ENCODE data around the gene MAPK13. TPM values are rescaled to one million over a fixed set of nuclear protein-coding genes. Genes with fewer than 3 reads are reported as not detected.
"Not testable (repeated sequence)": the region's sequence is repeated elsewhere in the genome, so short reads cannot be mapped to it uniquely, and the experiment has no call there.

The MAPK13 gene
- total RNA-seq (10 to 100 TPM; 10.1 to 12.9 TPM), polyA plus RNA-seq (10 to 100 TPM in 1 of 2 donors, 1 to 10 TPM in 1; 2.2 to 20.3 TPM)
- long read RNA-seq, donor 1, full-length matches to known transcripts, result 4 of 11 reads
- long read RNA-seq, donor 1, partial matches to known transcripts, result 2 of 11 reads
- long read RNA-seq, donor 1, other reads (novel, unspliced or antisense), result 5 of 11 reads
- long read RNA-seq, donor 2, partial matches to known transcripts, result 0 of 4 reads
- long read RNA-seq, donor 2, other reads (novel, unspliced or antisense), result 2 of 4 reads

- DNase-seq, result no peak
- Histone ChIP-seq H3K9me3 (ENCODE audit: control insufficient read depth, low read length) (no peaks in the 10 kb centered on the region), H3K27ac (ENCODE audit: low read depth in 1 of 2, low read length in 2 of 2) (no peak within 1 kb of the TSS), H3K27me3 (ENCODE audit: control insufficient read depth in 1 of 2, insufficient read depth in 2 of 2, low read length in 1 of 2) (no peaks in the 10 kb centered on the region), H3K36me3 (ENCODE audit: control insufficient read depth in 1 of 2, insufficient read depth in 2 of 2, low read length in 1 of 2) (no peaks in the 10 kb centered on the region), H3K4me1 (ENCODE audit: control insufficient read depth in 1 of 2, insufficient read depth in 2 of 2, low read length in 2 of 2) (no peaks in the 10 kb centered on the region), H3K4me3 (ENCODE audit: low read length in 2 of 2) (peak within 1 kb of the TSS; percentile 3 to 29)
- no peak for ATAC-seq (ENCODE audit: low FRiP score)
- 4% methylated on average over 31 to 59 of the region's 59 CpGs for WGBS, 2 donors
- intact Hi-C loops (cut with DNase I), result loop anchor here in 1 of 2 donors (10.0 kb wide), 1 partner anchor 65 kb away; the partner anchor contains the start of gene BRPF3
Observed at GRCh38 chr6:36129941-36130666, at the start of gene MAPK13. TSS of gene MAPK13 (plus strand) at chr6:36130513. CDS start at chr6:36130583, 70 bp downstream.

GRCh38 chr6:36082318-36082717 lies 48.0 kb upstream of the MAPK13 start:
- ATAC-seq (ENCODE audit: low FRiP score) (no peak), DNase-seq (no peak)
- no peaks in the 10 kb centered on the region for H3K9me3 ChIP-seq (ENCODE audit: control insufficient read depth, low read length)
- H3K27me3 ChIP-seq (ENCODE audit: control insufficient read depth in 1 of 2, insufficient read depth in 2 of 2, low read length in 1 of 2), result no peaks in the 10 kb centered on the region
- H3K4me3 ChIP-seq (ENCODE audit: low read length in 2 of 2), result no peak overlapping the region
- H3K36me3 ChIP-seq (ENCODE audit: control insufficient read depth in 1 of 2, insufficient read depth in 2 of 2, low read length in 1 of 2), result peaks cover 0 to 9% of the 10 kb centered on the region in 2 donors
- H3K27ac ChIP-seq (ENCODE audit: low read depth in 1 of 2, low read length in 2 of 2), result no peak overlapping the region
- H3K4me1 ChIP-seq (ENCODE audit: control insufficient read depth in 1 of 2, insufficient read depth in 2 of 2, low read length in 2 of 2), result no peaks in the 10 kb centered on the region
- intact Hi-C loops (cut with DNase I), result no loop called here
- WGBS, 2 donors, result 100% methylated on average over 1 of the region's 1 CpG

GRCh38 chr6:36083446-36083845 lies 46.9 kb upstream of the MAPK13 start:
- Histone ChIP-seq H3K36me3 (ENCODE audit: control insufficient read depth in 1 of 2, insufficient read depth in 2 of 2, low read length in 1 of 2) (peaks cover 0 to 6% of the 10 kb centered on the region in 2 donors), H3K9me3 (ENCODE audit: control insufficient read depth, low read length) (no peaks in the 10 kb centered on the region), H3K27me3 (ENCODE audit: control insufficient read depth in 1 of 2, insufficient read depth in 2 of 2, low read length in 1 of 2) (no peaks in the 10 kb centered on the region), H3K27ac (ENCODE audit: low read depth in 1 of 2, low read length in 2 of 2) (no peak overlapping the region), H3K4me1 (ENCODE audit: control insufficient read depth in 1 of 2, insufficient read depth in 2 of 2, low read length in 2 of 2) (no peaks in the 10 kb centered on the region), H3K4me3 (ENCODE audit: low read length in 2 of 2) (no peak overlapping the region)
- ATAC-seq (ENCODE audit: low FRiP score) (no peak), DNase-seq (no peak)
- WGBS, 2 donors, result 67 to 83% methylated on average over 3 of the region's 3 CpGs
- intact Hi-C loops (cut with DNase I), result no loop called here

- H3K9me3 ChIP-seq (ENCODE audit: control insufficient read depth, low read length); H3K4me3 ChIP-seq (ENCODE audit: low read length in 2 of 2); H3K4me1 ChIP-seq (ENCODE audit: control insufficient read depth in 1 of 2, insufficient read depth in 2 of 2, low read length in 2 of 2); DNase-seq; H3K36me3 ChIP-seq (ENCODE audit: control insufficient read depth in 1 of 2, insufficient read depth in 2 of 2, low read length in 1 of 2); ATAC-seq (ENCODE audit: low FRiP score); H3K27ac ChIP-seq (ENCODE audit: low read depth in 1 of 2, low read length in 2 of 2); intact Hi-C loops (cut with DNase I); H3K27me3 ChIP-seq (ENCODE audit: control insufficient read depth in 1 of 2, insufficient read depth in 2 of 2, low read length in 1 of 2): not testable (repeated sequence)
- WGBS, 2 donors, result 96 to 99% methylated on average over 5 of the region's 5 CpGs
Observed at GRCh38 chr6:36088204-36088603, 42.1 kb upstream of the MAPK13 start.

GRCh38 chr6:36089048-36089447 lies 41.3 kb upstream of the MAPK13 start:
- Histone ChIP-seq H3K9me3 (ENCODE audit: control insufficient read depth, low read length) (no peaks in the 10 kb centered on the region), H3K4me3 (ENCODE audit: low read length in 2 of 2) (no peak overlapping the region), H3K36me3 (ENCODE audit: control insufficient read depth in 1 of 2, insufficient read depth in 2 of 2, low read length in 1 of 2) (peaks cover 2 to 4% of the 10 kb centered on the region in 2 donors), H3K4me1 (ENCODE audit: control insufficient read depth in 1 of 2, insufficient read depth in 2 of 2, low read length in 2 of 2) (no peaks in the 10 kb centered on the region), H3K27ac (ENCODE audit: low read depth in 1 of 2, low read length in 2 of 2) (no peak overlapping the region), H3K27me3 (ENCODE audit: control insufficient read depth in 1 of 2, insufficient read depth in 2 of 2, low read length in 1 of 2) (no peaks in the 10 kb centered on the region)
- no peak for DNase-seq
- intact Hi-C loops (cut with DNase I), result no loop called here
- no peak for ATAC-seq (ENCODE audit: low FRiP score)
- WGBS, 2 donors, result 98% methylated on average over 5 of the region's 5 CpGs

GRCh38 chr6:36094238-36094637 lies 36.1 kb upstream of the MAPK13 start:
- ATAC-seq (ENCODE audit: low FRiP score) (no peak), DNase-seq (no peak)
- 93 to 94% methylated on average over 2 of the region's 2 CpGs for WGBS, 2 donors
- H3K27me3 ChIP-seq (ENCODE audit: control insufficient read depth in 1 of 2, insufficient read depth in 2 of 2, low read length in 1 of 2), result no peaks in the 10 kb centered on the region
- intact Hi-C loops (cut with DNase I), result loop anchor here in 1 of 2 donors (2.0 to 5.0 kb wide), 2 partner anchors 37 to 67 kb away; partner anchors contain the start of gene MAPK14
- peaks cover 2 to 6% of the 10 kb centered on the region in 2 donors for H3K36me3 ChIP-seq (ENCODE audit: control insufficient read depth in 1 of 2, insufficient read depth in 2 of 2, low read length in 1 of 2)
- no peaks in the 10 kb centered on the region for H3K9me3 ChIP-seq (ENCODE audit: control insufficient read depth, low read length)
- no peak overlapping the region for H3K27ac ChIP-seq (ENCODE audit: low read depth in 1 of 2, low read length in 2 of 2)
- H3K4me3 ChIP-seq (ENCODE audit: low read length in 2 of 2), result no peak overlapping the region
- H3K4me1 ChIP-seq (ENCODE audit: control insufficient read depth in 1 of 2, insufficient read depth in 2 of 2, low read length in 2 of 2), result no peaks in the 10 kb centered on the region

GRCh38 chr6:36094753-36095496 lies 35.4 kb upstream of the MAPK13 start:
- H3K9me3 ChIP-seq (ENCODE audit: control insufficient read depth, low read length), result no peaks in the 10 kb centered on the region
- H3K36me3 ChIP-seq (ENCODE audit: control insufficient read depth in 1 of 2, insufficient read depth in 2 of 2, low read length in 1 of 2), result peaks cover 2 to 6% of the 10 kb centered on the region in 2 donors
- 10% methylated on average over 9 of the region's 9 CpGs for WGBS, 2 donors
- H3K4me1 ChIP-seq (ENCODE audit: control insufficient read depth in 1 of 2, insufficient read depth in 2 of 2, low read length in 2 of 2), result no peaks in the 10 kb centered on the region
- H3K27ac ChIP-seq (ENCODE audit: low read depth in 1 of 2, low read length in 2 of 2), result peak overlapping the region in 1 of 2 donors; percentile 21
- intact Hi-C loops (cut with DNase I), result loop anchor here (1.0 to 5.0 kb wide), 3 partner anchors 38 to 68 kb away; partner anchors contain the start of gene MAPK14 (in 2 of the 2)
- ATAC-seq (ENCODE audit: low FRiP score) (peak; percentile 94), DNase-seq (peak; percentile 82 to 93)
- H3K4me3 ChIP-seq (ENCODE audit: low read length in 2 of 2), result no peak overlapping the region
- H3K27me3 ChIP-seq (ENCODE audit: control insufficient read depth in 1 of 2, insufficient read depth in 2 of 2, low read length in 1 of 2), result no peaks in the 10 kb centered on the region

- no peak overlapping the region for H3K27ac ChIP-seq (ENCODE audit: low read depth in 1 of 2, low read length in 2 of 2)
- H3K9me3 ChIP-seq (ENCODE audit: control insufficient read depth, low read length), result no peaks in the 10 kb centered on the region
- no peaks in the 10 kb centered on the region for H3K4me1 ChIP-seq (ENCODE audit: control insufficient read depth in 1 of 2, insufficient read depth in 2 of 2, low read length in 2 of 2)
- ATAC-seq (ENCODE audit: low FRiP score), result peak; percentile 24
- H3K4me3 ChIP-seq (ENCODE audit: low read length in 2 of 2), result no peak overlapping the region
- peaks cover 2 to 6% of the 10 kb centered on the region in 2 donors for H3K36me3 ChIP-seq (ENCODE audit: control insufficient read depth in 1 of 2, insufficient read depth in 2 of 2, low read length in 1 of 2)
- H3K27me3 ChIP-seq (ENCODE audit: control insufficient read depth in 1 of 2, insufficient read depth in 2 of 2, low read length in 1 of 2), result no peaks in the 10 kb centered on the region
- intact Hi-C loops (cut with DNase I), result loop anchor here (1.0 to 2.0 kb wide), 2 partner anchors 68 to 69 kb away; partner anchors contain the start of gene MAPK14 (in 2 of the 2)
- WGBS, 2 donors, result 80 to 82% methylated on average over 8 of the region's 8 CpGs
- no peak for DNase-seq
Observed at GRCh38 chr6:36095497-36096391, 34.6 kb upstream of the MAPK13 start.

Data from aorta (tissue), 5 donors.